Fibroblast of villous mesenchyme (primary cell): ENCODE measurements around the gene IL17C. TPM values are rescaled to one million over a fixed set of nuclear protein-coding genes. Genes with fewer than 3 reads are reported as not detected.
A peak's percentile ranks its signal among the peaks of the same experiment; 100 is the strongest.

Experiments used
- DNase-seq: peaks from one replicate; pipeline ENCODE4 v3.0.0-alpha.2; 2010; ENCODE audit warnings: low read depth
- H3K4me3 ChIP-seq: 2 replicates; pipeline ENCODE4 v1.5.1; 2011; ENCODE audit warnings: low read depth, mild to moderate bottlenecking, low read length
- CTCF ChIP-seq: IDR thresholded peaks from 2 replicates; pipeline ENCODE4 v1.5.1; 2012; ENCODE audit warnings: low read depth, mild to moderate bottlenecking, low read length; ENCODE audit not compliant: insufficient read depth
- total RNA-seq: library from RNA; depleted of rRNA; stranded (reverse); fragments of >200 nt; gene quantifications from 2 replicates; pipeline ENCODE4 v1.2.3, GENCODE V29; 2012

The IL17C gene
- total RNA-seq, 1 donor = not detected

GRCh38 chr16:88619859-88620815 lies 18.2 kb upstream of the IL17C start:
- DNase-seq = peak; percentile 99
- H3K4me3 ChIP-seq = no peak overlapping the region
- no peak for TF ChIP-seq CTCF

DNA sequence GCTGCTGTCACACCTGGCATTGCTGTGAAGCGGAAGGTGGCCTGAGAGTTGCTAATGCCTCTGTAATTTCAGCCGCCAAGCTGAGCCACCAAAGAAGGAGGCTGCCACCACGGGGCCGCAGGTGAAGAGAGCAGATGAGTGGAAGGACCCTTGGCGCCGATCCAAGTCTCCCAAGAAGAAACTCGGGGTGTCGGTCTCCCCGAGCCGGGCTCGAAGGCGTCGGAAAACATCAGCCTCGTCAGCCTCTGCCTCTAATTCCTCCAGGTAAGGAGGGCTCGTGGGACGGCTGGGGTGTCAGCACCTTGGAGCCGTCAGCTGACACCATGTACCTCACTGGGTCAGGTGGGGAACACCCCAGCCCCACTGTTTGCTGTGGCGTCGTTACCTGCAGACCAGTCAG lies 16.2 kb upstream of the IL17C start:
- DNase-seq = no peak
- TF ChIP-seq CTCF = no peak
- H3K4me3 ChIP-seq = no peak overlapping the region

GRCh38 chr16:88622866-88623265 lies 15.5 kb upstream of the IL17C start:
- TF ChIP-seq CTCF = no peak
- DNase-seq = no peak
- H3K4me3 ChIP-seq = no peak overlapping the region

- no peak overlapping the region for H3K4me3 ChIP-seq
- no peak for DNase-seq
- no peak for TF ChIP-seq CTCF
These were observed 14.5 kb upstream of the IL17C start for GRCh38 chr16:88623858-88624257.

DNA sequence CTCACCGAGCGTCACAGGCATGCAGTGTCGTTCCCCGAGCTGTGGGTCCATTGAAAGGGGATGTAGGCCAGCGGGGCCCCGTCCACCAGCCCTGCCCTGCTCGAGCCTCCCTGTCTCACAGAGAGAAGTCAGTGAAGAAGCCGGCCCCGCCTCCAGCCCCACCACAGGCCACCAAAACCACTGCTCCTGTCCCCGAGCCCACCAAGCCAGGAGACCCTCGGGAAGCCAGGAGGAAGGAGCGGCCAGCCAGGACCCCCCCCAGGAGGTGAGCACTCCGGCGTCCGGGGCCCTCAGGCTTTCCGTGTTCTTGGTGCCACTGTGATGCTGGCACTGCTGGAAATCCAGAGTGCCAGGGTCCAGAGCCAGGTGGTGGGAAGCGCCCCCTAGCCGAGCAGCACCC lies 13.9 kb upstream of the IL17C start:
- TF ChIP-seq CTCF = no peak
- H3K4me3 ChIP-seq = no peak overlapping the region
- DNase-seq = no peak

DNA sequence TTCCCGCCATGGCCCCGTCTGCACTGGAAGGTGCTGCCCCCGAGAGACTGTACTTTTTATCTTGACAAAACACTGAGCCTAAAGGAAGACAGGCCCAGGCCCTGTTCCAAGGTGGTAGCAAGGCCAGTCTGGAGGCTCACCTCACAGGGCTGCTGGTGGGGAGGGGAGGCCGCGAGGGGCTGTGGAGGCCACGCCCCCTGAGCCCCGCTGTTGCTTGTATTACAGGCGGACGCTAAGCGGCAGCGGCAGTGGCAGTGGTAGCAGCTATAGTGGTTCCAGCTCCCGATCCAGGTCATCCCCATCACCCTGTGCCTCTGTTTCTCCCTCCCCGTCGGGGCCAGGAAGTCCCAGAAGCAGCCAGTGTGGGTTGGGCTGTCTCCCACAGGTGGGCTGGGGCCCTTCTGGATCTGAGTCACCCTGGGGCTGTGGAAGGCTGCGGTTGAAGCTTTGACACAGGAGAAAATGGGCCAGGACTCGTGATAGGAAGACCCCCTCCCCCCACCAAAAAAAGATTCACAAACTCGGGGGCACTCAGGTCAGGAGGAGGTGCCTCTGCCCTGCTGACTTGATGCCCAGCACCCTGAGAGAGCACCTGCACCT lies 13.3 kb upstream of the IL17C start:
- no peak overlapping the region for H3K4me3 ChIP-seq
- no peak for TF ChIP-seq CTCF
- DNase-seq = no peak
